Endothelial cell (in vitro differentiated cells): ENCODE results near the gene PAX3. TPM values are rescaled to one million over a fixed set of nuclear protein-coding genes. Genes with fewer than 3 reads are reported as not detected.

Source experiments
- DNase-seq: peaks from one replicate; pipeline ENCODE4 v3.0.0; 2021; ENCODE audit warnings: low spot score
- H3K27ac Mint-ChIP-seq: one replicate; pipeline ENCODE4 v1.8.0; 2021; ENCODE audit warnings: mixed read lengths, inconsistent platforms; ENCODE audit not compliant: unreplicated experiment
- H3K27me3 Mint-ChIP-seq: one replicate; pipeline ENCODE4 v1.8.0; 2021; ENCODE audit warnings: mild to moderate bottlenecking, moderate library complexity, mixed read lengths, inconsistent platforms; ENCODE audit not compliant: unreplicated experiment
- H3K36me3 Mint-ChIP-seq: one replicate; pipeline ENCODE4 v1.8.0; 2021; ENCODE audit warnings: mild to moderate bottlenecking, low read depth, mixed read lengths, inconsistent platforms; ENCODE audit not compliant: unreplicated experiment
- H3K4me1 Mint-ChIP-seq: one replicate; pipeline ENCODE4 v1.8.0; 2021; ENCODE audit warnings: mild to moderate bottlenecking, mixed read lengths, inconsistent platforms; ENCODE audit not compliant: unreplicated experiment
- H3K4me3 Mint-ChIP-seq: one replicate; pipeline ENCODE4 v1.8.0; 2021; ENCODE audit warnings: mild to moderate bottlenecking, mixed read lengths, inconsistent platforms; ENCODE audit not compliant: unreplicated experiment
- H3K9me3 Mint-ChIP-seq: one replicate; pipeline ENCODE4 v1.8.0; 2021; ENCODE audit warnings: mixed read lengths, inconsistent platforms; ENCODE audit not compliant: unreplicated experiment
- total RNA-seq: library from RNA; stranded (reverse); fragmentation: NEBNext Ultra II Directional; extraction: Animal tissue kit (Norgen Biotek cat#: 25700); gene quantifications from one replicate; pipeline ENCODE4 v1.2.1, GENCODE V29; 2021; ENCODE audit not compliant: unreplicated experiment
- TF ChIP-seq, protein P1 (sequence below): fragments of 200-600 bp; sonication (generic); IDR thresholded peaks from one replicate; pipeline ENCODE4 v1.5.0; 2021; ENCODE audit warnings: antibody characterized with exemption; ENCODE audit not compliant: unreplicated experiment

PAX3 gene
- total RNA-seq, 1 donor from 2014 or later: 16.5 TPM

DNA sequence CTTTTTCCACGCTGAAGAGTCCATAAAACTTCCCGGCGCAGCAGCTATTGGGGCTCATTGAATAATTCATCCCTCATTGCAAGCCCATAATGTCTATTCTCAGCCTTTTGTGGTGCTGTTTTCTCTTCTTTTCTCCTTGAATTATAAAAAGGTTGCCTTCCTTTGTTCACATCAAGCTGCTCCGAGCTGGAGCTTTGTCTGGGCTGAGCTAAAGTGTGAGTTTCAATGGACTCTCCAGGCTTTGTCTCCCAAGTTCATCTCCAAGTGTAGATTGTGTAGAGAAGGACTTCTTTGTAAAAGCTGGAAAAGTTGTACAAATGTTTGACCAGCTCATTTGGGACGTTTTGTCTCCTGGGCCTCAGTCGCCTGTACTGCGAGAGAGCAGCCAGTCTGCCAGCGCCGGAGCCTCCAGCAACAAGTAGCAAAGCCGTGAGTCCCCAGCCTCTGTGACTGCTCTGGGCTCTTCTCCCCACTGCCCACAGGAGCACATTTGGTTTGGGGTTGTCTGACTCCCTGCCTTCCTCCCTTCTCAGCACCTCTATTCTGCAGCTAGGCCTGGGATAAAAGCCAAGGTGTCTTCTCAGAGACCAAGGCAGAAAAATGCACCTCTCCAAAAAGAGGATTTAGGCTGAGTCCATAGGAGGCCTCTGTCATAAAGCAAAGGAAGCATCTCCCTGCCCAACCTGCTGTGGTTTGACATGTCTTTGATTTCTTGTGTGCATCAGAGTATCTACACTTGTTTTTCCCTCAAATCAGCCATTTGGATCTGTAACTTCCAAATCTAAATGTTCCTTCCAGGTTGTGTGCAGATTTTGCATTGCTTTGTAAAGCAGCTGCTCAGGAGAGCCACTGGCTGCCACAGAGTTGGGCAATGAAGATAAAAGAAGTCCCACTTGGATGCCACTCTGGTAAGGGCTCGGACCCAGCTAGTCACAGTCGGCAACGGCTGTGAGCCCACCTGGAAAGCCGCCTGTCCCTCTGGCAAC lies 6.4 kb downstream of the PAX3 start:
- Mint-ChIP-seq H3K4me1 (peaks cover 59% of the 10 kb centered on the region), H3K36me3 (peaks cover 4% of the 10 kb centered on the region), H3K27ac (no peak overlapping the region), H3K4me3 (no peak overlapping the region), H3K27me3 (peaks cover 31% of the 10 kb centered on the region), H3K9me3 (no peaks in the 10 kb centered on the region)
- TF ChIP-seq, protein P1, sequence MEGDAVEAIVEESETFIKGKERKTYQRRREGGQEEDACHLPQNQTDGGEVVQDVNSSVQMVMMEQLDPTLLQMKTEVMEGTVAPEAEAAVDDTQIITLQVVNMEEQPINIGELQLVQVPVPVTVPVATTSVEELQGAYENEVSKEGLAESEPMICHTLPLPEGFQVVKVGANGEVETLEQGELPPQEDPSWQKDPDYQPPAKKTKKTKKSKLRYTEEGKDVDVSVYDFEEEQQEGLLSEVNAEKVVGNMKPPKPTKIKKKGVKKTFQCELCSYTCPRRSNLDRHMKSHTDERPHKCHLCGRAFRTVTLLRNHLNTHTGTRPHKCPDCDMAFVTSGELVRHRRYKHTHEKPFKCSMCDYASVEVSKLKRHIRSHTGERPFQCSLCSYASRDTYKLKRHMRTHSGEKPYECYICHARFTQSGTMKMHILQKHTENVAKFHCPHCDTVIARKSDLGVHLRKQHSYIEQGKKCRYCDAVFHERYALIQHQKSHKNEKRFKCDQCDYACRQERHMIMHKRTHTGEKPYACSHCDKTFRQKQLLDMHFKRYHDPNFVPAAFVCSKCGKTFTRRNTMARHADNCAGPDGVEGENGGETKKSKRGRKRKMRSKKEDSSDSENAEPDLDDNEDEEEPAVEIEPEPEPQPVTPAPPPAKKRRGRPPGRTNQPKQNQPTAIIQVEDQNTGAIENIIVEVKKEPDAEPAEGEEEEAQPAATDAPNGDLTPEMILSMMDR: no peak
- no peak for DNase-seq

DNA sequence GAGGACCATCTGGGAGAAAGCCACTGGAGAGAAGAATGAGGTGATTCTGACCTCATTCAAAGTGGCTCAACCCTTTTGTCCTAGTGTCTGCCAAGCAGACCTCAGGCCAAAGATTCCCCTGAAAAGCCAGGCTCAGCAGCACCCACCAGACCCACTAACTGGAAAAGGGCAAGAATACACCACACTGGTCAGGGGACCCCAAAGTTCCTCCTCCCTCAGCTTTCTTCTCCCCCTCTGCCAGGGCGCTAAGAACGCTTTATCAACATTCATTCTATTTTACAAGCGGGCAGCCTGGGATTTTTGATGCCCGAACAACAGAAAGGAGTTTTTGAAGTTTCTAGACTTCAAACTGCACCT lies 7.3 kb downstream of the PAX3 start:
- TF ChIP-seq, protein P1: no peak
- no peak overlapping the region for H3K27ac Mint-ChIP-seq
- peaks cover 52% of the 10 kb centered on the region for H3K4me1 Mint-ChIP-seq
- no peaks in the 10 kb centered on the region for H3K9me3 Mint-ChIP-seq
- peaks cover 4% of the 10 kb centered on the region for H3K36me3 Mint-ChIP-seq
- no peak for DNase-seq
- H3K27me3 Mint-ChIP-seq: peaks cover 22% of the 10 kb centered on the region
- H3K4me3 Mint-ChIP-seq: no peak overlapping the region

DNA sequence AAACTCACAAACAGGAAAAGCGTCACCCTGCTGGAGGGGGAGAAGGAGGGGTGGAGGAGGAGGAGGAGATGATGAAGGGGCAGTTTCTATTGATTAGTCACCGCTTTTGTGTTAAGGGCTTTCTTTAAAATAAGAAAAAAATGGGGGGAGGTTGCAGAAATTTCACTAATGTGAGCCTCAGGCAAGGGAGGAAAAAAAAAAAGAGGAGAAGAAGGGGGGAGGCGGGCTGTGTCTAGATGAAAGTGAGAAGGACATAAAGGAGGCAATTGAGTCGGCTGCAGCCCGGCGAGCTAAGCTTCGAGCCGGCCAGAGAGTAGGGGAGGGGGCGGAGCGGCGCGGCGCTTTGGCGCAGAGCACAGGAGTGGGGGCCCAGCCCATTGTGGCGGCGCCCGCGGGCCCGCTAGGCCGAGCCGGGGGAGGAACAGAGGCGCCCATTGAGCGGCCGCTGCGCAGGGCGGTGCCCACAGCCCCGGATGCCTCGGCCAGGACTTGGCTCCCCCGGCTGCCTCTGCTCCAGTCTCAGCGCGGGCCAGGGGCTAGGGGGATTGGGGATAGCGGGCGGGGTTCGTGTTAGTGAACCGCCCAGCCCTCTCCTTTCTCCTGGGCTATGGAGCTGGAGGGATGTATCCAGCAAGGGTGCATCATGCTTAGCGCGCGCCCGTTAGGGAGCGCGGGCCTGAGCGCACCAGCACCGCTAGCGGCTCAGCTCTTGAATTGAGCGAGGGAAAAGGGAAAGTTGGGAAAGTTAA lies 7.9 kb downstream of the PAX3 start:
- no peak overlapping the region for H3K27ac Mint-ChIP-seq
- no peak for DNase-seq
- H3K9me3 Mint-ChIP-seq: no peaks in the 10 kb centered on the region
- H3K4me1 Mint-ChIP-seq: peaks cover 48% of the 10 kb centered on the region
- TF ChIP-seq, protein P1: no peak
- peaks cover 4% of the 10 kb centered on the region for H3K36me3 Mint-ChIP-seq
- H3K27me3 Mint-ChIP-seq: peaks cover 18% of the 10 kb centered on the region
- H3K4me3 Mint-ChIP-seq: peak overlapping the region; percentile 12

DNA sequence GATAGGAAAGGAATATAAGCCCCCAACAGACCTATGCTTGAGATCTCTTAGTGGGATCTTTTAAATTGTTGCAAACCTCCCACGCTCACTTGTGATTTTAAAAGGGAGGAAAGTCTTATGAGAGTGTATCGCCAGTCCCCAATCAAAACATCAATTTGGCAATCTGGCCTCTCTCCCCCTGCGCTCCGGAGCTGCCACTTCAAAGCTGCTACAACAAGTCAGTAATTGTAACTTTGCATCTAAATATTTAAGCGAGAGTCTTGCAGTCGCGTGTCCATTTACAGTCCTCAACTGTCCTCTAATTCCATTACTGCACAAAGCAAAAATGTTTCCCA lies 8.4 kb downstream of the PAX3 start:
- Mint-ChIP-seq H3K9me3 (no peaks in the 10 kb centered on the region), H3K36me3 (peaks cover 4% of the 10 kb centered on the region), H3K4me3 (peak overlapping the region; percentile 12), H3K4me1 (peaks cover 47% of the 10 kb centered on the region), H3K27me3 (peaks cover 18% of the 10 kb centered on the region), H3K27ac (no peak overlapping the region)
- TF ChIP-seq, protein P1: no peak
- no peak for DNase-seq
